SJSA1 (cell line): ENCODE data around the gene LRRC8A. TPM values are rescaled to one million over a fixed set of nuclear protein-coding genes. Genes with fewer than 3 reads are reported as not detected.
A peak's percentile ranks its signal among the peaks of the same experiment; 100 is the strongest.

Experiments used
- DNase-seq, 2 experiments: peaks; one replicate each; pipeline ENCODE4 v3.0.0-alpha.2; 2015 to 2020; ENCODE audit warnings: low spot score in 2 of 2, low read depth in 1 of 2
- H3K27ac ChIP-seq: fragments of 250-450 bp; sonication (Bioruptor Pico); 2 replicates; pipeline ENCODE4 v1.5.1; 2020; ENCODE audit warnings: mild to moderate bottlenecking, moderate library complexity
- H3K27me3 ChIP-seq: fragments of 250-450 bp; sonication (Bioruptor Pico); replicated peaks from 2 replicates; pipeline ENCODE4 v1.5.1; 2020; ENCODE audit warnings: mild to moderate bottlenecking, moderate library complexity
- H3K36me3 ChIP-seq: fragments of 250-450 bp; sonication (Bioruptor Pico); 2 replicates; pipeline ENCODE4 v1.5.1; 2020; ENCODE audit warnings: mild to moderate bottlenecking
- H3K4me1 ChIP-seq: fragments of 250-450 bp; sonication (Bioruptor Pico); replicated peaks from 2 replicates; pipeline ENCODE4 v1.6.1; 2021; ENCODE audit warnings: mild to moderate bottlenecking
- H3K4me3 ChIP-seq: fragments of 250-450 bp; sonication (Bioruptor Pico); 2 replicates; pipeline ENCODE4 v1.5.1; 2020; ENCODE audit warnings: mild to moderate bottlenecking
- H3K9me3 ChIP-seq: fragments of 250-450 bp; sonication (Bioruptor Pico); replicated peaks from 2 replicates; pipeline ENCODE4 v1.5.1; 2020; ENCODE audit warnings: mild to moderate bottlenecking
- total RNA-seq: library from RNA; depleted of rRNA; stranded (reverse); fragments of >200 nt; shearing (Covaris generic); gene quantifications from 2 replicates; pipeline ENCODE4 v1.2.3, GENCODE V29; 2014

Gene LRRC8A
- total RNA-seq, 1 experiment from 2014 or later: 99.4 TPM

- peak overlapping the region; percentile 94 for H3K27ac ChIP-seq
- no peak for DNase-seq
- no peaks in the 10 kb centered on the region for H3K9me3 ChIP-seq
- peaks cover 89% of the 10 kb centered on the region for H3K36me3 ChIP-seq
- H3K4me1 ChIP-seq: peaks cover 53% of the 10 kb centered on the region
- no peaks in the 10 kb centered on the region for H3K27me3 ChIP-seq
- no peak overlapping the region for H3K4me3 ChIP-seq
Measured at GRCh38 chr9:128913995-128914772, 32.3 kb downstream of the LRRC8A start.

DNA sequence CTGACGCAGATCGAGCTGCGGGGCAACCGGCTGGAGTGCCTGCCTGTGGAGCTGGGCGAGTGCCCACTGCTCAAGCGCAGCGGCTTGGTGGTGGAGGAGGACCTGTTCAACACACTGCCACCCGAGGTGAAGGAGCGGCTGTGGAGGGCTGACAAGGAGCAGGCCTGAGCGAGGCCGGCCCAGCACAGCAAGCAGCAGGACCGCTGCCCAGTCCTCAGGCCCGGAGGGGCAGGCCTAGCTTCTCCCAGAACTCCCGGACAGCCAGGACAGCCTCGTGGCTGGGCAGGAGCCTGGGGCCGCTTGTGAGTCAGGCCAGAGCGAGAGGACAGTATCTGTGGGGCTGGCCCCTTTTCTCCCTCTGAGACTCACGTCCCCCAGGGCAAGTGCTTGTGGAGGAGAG is 34.3 kb downstream of the LRRC8A start:
- H3K4me1 ChIP-seq: peaks cover 33% of the 10 kb centered on the region
- no peak overlapping the region for H3K4me3 ChIP-seq
- H3K36me3 ChIP-seq: peaks cover 71% of the 10 kb centered on the region
- DNase-seq: no peak
- no peaks in the 10 kb centered on the region for H3K27me3 ChIP-seq
- H3K9me3 ChIP-seq: no peaks in the 10 kb centered on the region
- H3K27ac ChIP-seq: no peak overlapping the region

- H3K4me3 ChIP-seq: no peak overlapping the region
- DNase-seq: no peak
- H3K36me3 ChIP-seq: peaks cover 68% of the 10 kb centered on the region
- no peak overlapping the region for H3K27ac ChIP-seq
- H3K4me1 ChIP-seq: peaks cover 28% of the 10 kb centered on the region
- no peaks in the 10 kb centered on the region for H3K27me3 ChIP-seq
- no peaks in the 10 kb centered on the region for H3K9me3 ChIP-seq
Measured at GRCh38 chr9:128916745-128917144, 34.8 kb downstream of the LRRC8A start.

DNA sequence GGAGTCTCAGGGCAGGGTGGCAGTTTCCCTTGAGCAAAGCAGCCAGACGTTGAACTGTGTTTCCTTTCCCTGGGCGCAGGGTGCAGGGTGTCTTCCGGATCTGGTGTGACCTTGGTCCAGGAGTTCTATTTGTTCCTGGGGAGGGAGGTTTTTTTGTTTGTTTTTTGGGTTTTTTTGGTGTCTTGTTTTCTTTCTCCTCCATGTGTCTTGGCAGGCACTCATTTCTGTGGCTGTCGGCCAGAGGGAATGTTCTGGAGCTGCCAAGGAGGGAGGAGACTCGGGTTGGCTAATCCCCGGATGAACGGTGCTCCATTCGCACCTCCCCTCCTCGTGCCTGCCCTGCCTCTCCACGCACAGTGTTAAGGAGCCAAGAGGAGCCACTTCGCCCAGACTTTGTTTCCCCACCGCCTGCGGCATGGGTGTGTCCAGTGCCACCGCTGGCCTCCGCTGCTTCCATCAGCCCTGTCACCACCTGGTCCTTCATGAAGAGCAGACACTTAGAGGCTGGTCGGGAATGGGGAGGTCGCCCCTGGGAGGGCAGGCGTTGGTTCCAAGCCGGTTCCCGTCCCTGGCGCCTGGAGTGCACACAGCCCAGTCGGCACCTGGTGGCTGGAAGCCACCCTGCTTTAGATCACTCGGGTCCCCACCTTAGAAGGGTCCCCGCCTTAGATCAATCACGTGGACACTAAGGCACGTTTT is 35.4 kb downstream of the LRRC8A start:
- no peaks in the 10 kb centered on the region for H3K27me3 ChIP-seq
- peaks cover 22% of the 10 kb centered on the region for H3K4me1 ChIP-seq
- peaks cover 64% of the 10 kb centered on the region for H3K36me3 ChIP-seq
- no peaks in the 10 kb centered on the region for H3K9me3 ChIP-seq
- H3K27ac ChIP-seq: no peak overlapping the region
- H3K4me3 ChIP-seq: no peak overlapping the region
- DNase-seq: no peak

DNA sequence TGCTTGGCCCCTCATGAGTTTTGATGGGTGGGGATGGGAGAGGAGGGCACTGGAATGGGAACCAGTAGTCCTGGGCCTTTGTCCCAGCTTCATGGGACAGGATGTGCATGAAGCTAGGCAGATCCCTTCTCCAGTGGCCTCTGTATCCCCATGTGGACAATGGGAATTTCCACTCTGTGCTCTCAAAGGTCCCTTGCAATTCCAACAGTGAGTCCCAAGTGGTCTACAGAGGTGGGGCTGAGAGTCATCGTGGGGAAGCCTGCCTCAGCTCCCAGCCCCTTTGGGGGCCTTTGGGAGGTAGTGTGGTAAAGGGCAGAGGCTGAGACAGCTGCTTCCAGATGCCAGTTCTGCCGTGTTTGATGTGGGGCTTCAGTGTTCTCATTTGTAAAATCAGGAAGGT is 37.0 kb downstream of the LRRC8A start:
- Histone ChIP-seq H3K27ac (no peak overlapping the region), H3K9me3 (no peaks in the 10 kb centered on the region)

GRCh38 chr9:128919402-128920089 is 37.6 kb downstream of the LRRC8A start:
- no peaks in the 10 kb centered on the region for H3K9me3 ChIP-seq
- H3K36me3 ChIP-seq: peaks cover 44% of the 10 kb centered on the region
- no peak for DNase-seq
- H3K27me3 ChIP-seq: no peaks in the 10 kb centered on the region
- H3K4me1 ChIP-seq: peaks cover under 1% of the 10 kb centered on the region
- no peak overlapping the region for H3K27ac ChIP-seq
- H3K4me3 ChIP-seq: no peak overlapping the region

More for the DNA sequence above, 37.0 kb downstream of the LRRC8A start:
- H3K4me3 ChIP-seq: no peak overlapping the region
- DNase-seq: no peak
- peaks cover 7% of the 10 kb centered on the region for H3K4me1 ChIP-seq
- H3K27me3 ChIP-seq: no peaks in the 10 kb centered on the region
- peaks cover 50% of the 10 kb centered on the region for H3K36me3 ChIP-seq

- no peak for DNase-seq
- H3K27me3 ChIP-seq: no peaks in the 10 kb centered on the region
- H3K9me3 ChIP-seq: no peaks in the 10 kb centered on the region
- no peak within 1 kb of the TSS for H3K27ac ChIP-seq
- H3K4me1 ChIP-seq: peaks cover 4% of the 10 kb centered on the region; the same call in 1 of the 2 replicates
- no peak within 1 kb of the TSS for H3K4me3 ChIP-seq
- peaks cover 34% of the 10 kb centered on the region for H3K36me3 ChIP-seq
Measured at GRCh38 chr9:128920381-128921058, 38.6 kb downstream of the LRRC8A start, which contains the start of gene PHYHD1. Gene PHYHD1 (plus strand): TSS chr9:128920982. CDS start chr9:128922324, 1,342 bp downstream.

DNA sequence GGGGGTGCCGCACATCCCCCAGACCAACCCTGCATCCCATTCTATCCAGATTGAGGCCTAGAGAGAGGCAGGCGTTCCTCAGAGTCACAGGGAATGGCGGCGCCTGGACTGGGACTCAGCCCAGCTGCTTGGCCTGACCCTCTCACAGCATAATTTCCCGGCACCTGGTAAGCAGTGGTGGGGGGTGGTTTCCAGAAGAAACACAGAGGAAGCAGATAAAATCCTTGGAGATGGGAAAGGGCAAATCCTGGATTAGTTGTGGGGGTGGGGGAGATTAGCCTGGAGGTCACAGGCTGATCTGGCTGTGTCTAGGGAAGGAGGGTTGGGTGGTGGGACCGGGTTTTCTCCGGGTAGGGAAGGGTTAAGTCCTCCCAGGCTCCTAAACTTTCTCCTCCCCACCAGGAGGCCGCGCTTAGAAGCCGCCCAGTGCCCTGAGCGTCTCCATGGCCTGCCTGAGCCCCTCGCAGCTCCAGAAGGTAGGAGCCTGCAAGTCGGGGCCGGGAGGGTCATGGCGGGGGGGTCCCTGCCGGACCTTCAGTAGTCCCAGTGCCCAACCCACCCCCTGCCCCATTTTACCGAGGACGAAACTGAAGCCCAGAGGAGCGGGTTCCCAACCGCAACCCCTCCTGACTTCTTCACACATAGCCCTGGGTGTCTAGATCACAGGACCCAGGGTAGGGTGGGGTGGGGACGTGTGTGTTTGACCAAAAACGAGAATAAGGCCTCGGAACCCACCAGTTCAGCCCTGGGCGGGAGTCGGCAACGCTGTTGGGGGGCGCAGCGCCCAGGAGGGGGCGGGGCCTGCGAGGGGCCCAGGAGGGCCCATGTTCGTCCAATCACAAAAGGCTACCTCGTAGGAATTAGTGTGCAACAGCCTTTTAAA is 40.2 kb downstream of the LRRC8A start:
- no peaks in the 10 kb centered on the region for H3K9me3 ChIP-seq
- DNase-seq: no peak
- H3K4me3 ChIP-seq: no peak overlapping the region
- H3K36me3 ChIP-seq: peaks cover 21% of the 10 kb centered on the region
- H3K27ac ChIP-seq: no peak overlapping the region
- H3K27me3 ChIP-seq: no peaks in the 10 kb centered on the region
- H3K4me1 ChIP-seq: peaks cover 4% of the 10 kb centered on the region; the same call in 1 of the 2 replicates

DNA sequence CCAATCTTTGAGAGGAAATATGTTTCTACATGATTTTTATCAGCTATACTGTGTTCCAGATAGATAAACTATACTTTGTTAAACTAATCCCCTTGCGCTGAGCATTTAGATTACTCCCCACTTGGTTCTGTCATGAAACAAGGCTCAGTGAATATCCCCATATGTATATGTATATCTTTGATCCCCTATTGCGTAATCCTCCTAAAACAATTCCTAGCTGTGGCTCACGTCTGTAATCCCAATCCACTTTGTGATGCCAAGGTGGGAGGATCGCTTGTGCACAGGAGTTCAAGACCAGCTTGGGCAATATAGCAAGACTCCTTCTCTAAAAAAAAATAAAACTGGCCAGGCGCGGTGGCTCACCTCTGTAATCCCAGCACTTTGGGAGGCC is 41.6 kb downstream of the LRRC8A start:
- Histone ChIP-seq H3K27me3 (no peaks in the 10 kb centered on the region), H3K4me3 (no peak overlapping the region), H3K27ac (no peak overlapping the region), H3K4me1 (peaks cover 14% of the 10 kb centered on the region; the same call in 1 of the 2 replicates), H3K36me3 (peaks cover 9% of the 10 kb centered on the region), H3K9me3 (no peaks in the 10 kb centered on the region)
- no peak for DNase-seq

- DNase-seq: peak; percentile 58 to 60
- Histone ChIP-seq H3K27ac (no peak overlapping the region), H3K4me3 (no peak overlapping the region), H3K27me3 (no peaks in the 10 kb centered on the region), H3K4me1 (peaks cover 14% of the 10 kb centered on the region; the same call in 1 of the 2 replicates), H3K9me3 (no peaks in the 10 kb centered on the region), H3K36me3 (no peaks in the 10 kb centered on the region)
Measured at GRCh38 chr9:128927731-128928411, 45.9 kb downstream of the LRRC8A start.

DNA sequence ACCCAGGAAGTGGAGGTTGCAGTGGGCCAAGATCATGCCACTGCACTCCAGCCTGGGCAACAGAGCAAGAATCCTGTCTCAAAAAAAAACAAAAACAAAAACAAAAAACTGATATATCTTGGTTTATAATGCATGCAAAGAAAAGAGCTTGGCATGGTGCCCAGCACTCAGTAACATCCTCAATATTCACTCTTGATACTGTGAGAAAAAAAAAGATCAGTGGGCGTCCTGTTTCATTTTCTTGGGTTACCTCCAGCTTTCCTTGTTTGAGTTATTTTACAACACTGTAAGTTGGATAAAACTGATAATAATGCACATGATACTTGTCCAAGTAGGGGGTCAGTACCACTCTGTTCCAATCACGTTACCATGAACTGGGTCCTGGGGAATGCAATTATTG is 46.7 kb downstream of the LRRC8A start:
- DNase-seq: no peak
- H3K36me3 ChIP-seq: no peaks in the 10 kb centered on the region

DNA sequence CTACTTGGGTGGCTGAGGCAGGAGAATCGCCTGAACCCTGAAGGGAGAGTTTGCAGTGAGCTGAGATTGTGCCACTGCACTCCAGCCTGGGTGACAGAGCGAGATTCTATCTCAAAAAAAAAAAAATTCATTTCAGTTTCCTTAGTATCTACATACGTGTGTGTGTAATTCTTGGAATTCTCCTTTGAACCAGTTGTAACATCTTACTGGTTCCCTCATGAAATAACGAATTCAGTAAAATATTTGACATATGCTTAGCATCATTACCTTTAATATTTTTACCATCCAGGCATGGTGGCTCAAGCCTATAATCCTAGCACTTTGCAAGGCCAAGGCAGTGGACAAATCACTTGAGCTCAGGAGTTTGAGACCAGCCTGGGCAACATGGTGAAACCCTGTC is 47.6 kb downstream of the LRRC8A start:
- Histone ChIP-seq H3K9me3 (no peaks in the 10 kb centered on the region), H3K4me3 (no peak overlapping the region)
- DNase-seq: no peak

More for the DNA sequence above, 46.7 kb downstream of the LRRC8A start:
- Histone ChIP-seq H3K4me1 (peaks cover 14% of the 10 kb centered on the region; the same call in 1 of the 2 replicates), H3K9me3 (no peaks in the 10 kb centered on the region), H3K27me3 (no peaks in the 10 kb centered on the region), H3K27ac (no peak overlapping the region), H3K4me3 (no peak overlapping the region)

More for the DNA sequence above, 47.6 kb downstream of the LRRC8A start:
- Histone ChIP-seq H3K36me3 (no peaks in the 10 kb centered on the region), H3K27me3 (no peaks in the 10 kb centered on the region), H3K27ac (no peak overlapping the region), H3K4me1 (peaks cover 14% of the 10 kb centered on the region; the same call in 1 of the 2 replicates)
